ENCODE data around the gene CLDN6. TPM values are rescaled to one million over a fixed set of nuclear protein-coding genes. Genes with fewer than 3 reads are reported as not detected.

Gene CLDN6
- total RNA-seq, 2 experiments from 2014 or later: not detected

DNA sequence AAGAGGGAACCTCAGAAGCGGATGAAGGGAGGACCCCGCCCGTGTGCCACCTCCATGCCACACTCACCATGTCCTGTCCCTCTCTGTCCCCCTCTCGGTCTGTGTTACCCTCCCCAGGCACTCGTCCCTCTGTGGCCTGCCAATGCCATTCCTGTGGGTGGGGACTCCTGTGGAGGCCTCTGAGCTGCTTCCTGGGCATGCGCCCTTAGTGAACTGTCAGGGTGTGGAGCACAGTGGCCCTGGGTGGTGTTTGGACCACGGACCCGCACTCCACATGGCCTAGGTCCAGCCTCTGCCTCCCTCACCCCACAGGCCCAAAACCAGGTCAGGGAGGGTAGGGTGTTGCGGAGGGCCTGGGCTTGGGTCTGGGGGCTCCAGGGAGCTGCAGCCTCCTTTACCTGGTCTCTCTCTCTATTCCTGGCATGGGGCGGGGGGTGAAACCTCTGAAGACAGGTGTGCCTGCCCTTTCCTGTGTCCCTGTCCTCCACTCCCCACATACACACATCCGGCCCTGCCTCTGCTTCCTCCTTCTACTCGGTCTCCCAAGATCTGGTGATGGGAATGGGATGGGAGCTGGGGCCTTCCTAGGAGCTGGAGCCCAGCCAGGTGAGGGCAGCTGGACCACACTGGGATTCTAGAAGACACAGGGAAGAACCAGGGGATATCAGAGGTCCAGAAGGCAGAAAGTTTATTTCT is 26.3 kb downstream of the CLDN6 start:
- no peaks in the 10 kb centered on the region for H4K20me1 ChIP-seq (ENCODE audit: insufficient read depth, low read length)
- POLR2A ChIA-PET: no interaction called here
- intact Hi-C loops (cut with micrococcal nuclease; ENCODE audit: unreplicated experiment): no loop called here
- H3K27ac ChIP-seq (ENCODE audit: low read depth, low read length, poor library complexity, severe bottlenecking): no peak overlapping the region
- H3K36me3 ChIP-seq (ENCODE audit: insufficient read depth, low read length): no peaks in the 10 kb centered on the region
- no peak for DNase-seq (ENCODE audit: low spot score)
- H3K9me2 ChIP-seq (ENCODE audit: insufficient read depth, low read length): no peaks in the 10 kb centered on the region
- TF ChIP-seq, protein P1, sequence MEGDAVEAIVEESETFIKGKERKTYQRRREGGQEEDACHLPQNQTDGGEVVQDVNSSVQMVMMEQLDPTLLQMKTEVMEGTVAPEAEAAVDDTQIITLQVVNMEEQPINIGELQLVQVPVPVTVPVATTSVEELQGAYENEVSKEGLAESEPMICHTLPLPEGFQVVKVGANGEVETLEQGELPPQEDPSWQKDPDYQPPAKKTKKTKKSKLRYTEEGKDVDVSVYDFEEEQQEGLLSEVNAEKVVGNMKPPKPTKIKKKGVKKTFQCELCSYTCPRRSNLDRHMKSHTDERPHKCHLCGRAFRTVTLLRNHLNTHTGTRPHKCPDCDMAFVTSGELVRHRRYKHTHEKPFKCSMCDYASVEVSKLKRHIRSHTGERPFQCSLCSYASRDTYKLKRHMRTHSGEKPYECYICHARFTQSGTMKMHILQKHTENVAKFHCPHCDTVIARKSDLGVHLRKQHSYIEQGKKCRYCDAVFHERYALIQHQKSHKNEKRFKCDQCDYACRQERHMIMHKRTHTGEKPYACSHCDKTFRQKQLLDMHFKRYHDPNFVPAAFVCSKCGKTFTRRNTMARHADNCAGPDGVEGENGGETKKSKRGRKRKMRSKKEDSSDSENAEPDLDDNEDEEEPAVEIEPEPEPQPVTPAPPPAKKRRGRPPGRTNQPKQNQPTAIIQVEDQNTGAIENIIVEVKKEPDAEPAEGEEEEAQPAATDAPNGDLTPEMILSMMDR (conservative IDR thresholded peaks at IDR 0.05; ENCODE audit: low read length): no peak
- no peak for TF ChIP-seq EZH2phosphoT487 (IDR thresholded peaks at IDR 0.05; ENCODE audit: borderline replicate concordance, low read depth, low read length)
- H3K4me3 ChIP-seq (ENCODE audit: low read depth, low read length, poor library complexity, severe bottlenecking): no peak overlapping the region
- H3K4me1 ChIP-seq (ENCODE audit: insufficient read depth, low read length, poor library complexity, severe bottlenecking): no peaks in the 10 kb centered on the region
- no peak overlapping the region for H3K4me2 ChIP-seq (ENCODE audit: low read length)
- BruUV-seq (replicated peaks): no TSS peak
- no peaks in the 10 kb centered on the region for H3K9me3 ChIP-seq (ENCODE audit: low read length)
- no peak overlapping the region for H2AFZ ChIP-seq (ENCODE audit: low read length)
- CTCF ChIA-PET (ENCODE audit: unreplicated experiment): no interaction called here
- H3K79me2 ChIP-seq (ENCODE audit: insufficient read depth, low read depth, low read length): no peaks in the 10 kb centered on the region

DNA sequence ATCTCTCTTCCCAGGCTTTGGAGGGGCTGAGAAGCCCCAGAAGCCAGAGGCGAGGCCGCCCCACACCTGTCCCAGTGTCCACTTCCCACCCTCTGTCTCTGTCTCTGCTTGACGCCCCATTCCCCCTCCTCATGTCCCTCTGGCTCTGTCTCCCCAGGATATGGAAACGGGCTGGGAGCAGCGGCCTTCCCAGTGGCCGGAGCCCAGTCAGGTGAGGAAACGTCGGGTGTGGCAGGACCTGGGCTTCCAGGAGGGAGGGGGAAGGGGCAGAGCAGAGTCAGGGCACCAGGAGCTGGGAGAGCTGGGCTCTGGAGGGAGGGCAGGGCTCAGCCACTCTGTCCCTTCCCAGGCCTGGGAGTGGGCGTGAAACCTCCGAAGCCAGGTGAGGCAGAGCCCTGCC is 27.1 kb downstream of the CLDN6 start:
- no peaks in the 10 kb centered on the region for H3K9me2 ChIP-seq (ENCODE audit: insufficient read depth, low read length)
- CTCF ChIA-PET (ENCODE audit: unreplicated experiment): no interaction called here
- no peak for DNase-seq (ENCODE audit: low spot score)
- TF ChIP-seq, protein P1 (conservative IDR thresholded peaks at IDR 0.05; ENCODE audit: low read length): no peak
- TF ChIP-seq EZH2phosphoT487 (IDR thresholded peaks at IDR 0.05; ENCODE audit: borderline replicate concordance, low read depth, low read length): no peak
- no peaks in the 10 kb centered on the region for H3K79me2 ChIP-seq (ENCODE audit: insufficient read depth, low read depth, low read length)
- H3K9me3 ChIP-seq (ENCODE audit: low read length): no peaks in the 10 kb centered on the region
- H3K4me2 ChIP-seq (ENCODE audit: low read length): no peak overlapping the region
- no peaks in the 10 kb centered on the region for H3K36me3 ChIP-seq (ENCODE audit: insufficient read depth, low read length)
- intact Hi-C loops (cut with micrococcal nuclease; ENCODE audit: unreplicated experiment): no loop called here
- no TSS peak for BruUV-seq (replicated peaks)
- H3K27ac ChIP-seq (ENCODE audit: low read depth, low read length, poor library complexity, severe bottlenecking): no peak overlapping the region
- POLR2A ChIA-PET: no interaction called here
- H2AFZ ChIP-seq (ENCODE audit: low read length): no peak overlapping the region
- H3K4me1 ChIP-seq (ENCODE audit: insufficient read depth, low read length, poor library complexity, severe bottlenecking): no peaks in the 10 kb centered on the region
- no peak overlapping the region for H3K4me3 ChIP-seq (ENCODE audit: low read depth, low read length, poor library complexity, severe bottlenecking)
- no peaks in the 10 kb centered on the region for H4K20me1 ChIP-seq (ENCODE audit: insufficient read depth, low read length)

DNA sequence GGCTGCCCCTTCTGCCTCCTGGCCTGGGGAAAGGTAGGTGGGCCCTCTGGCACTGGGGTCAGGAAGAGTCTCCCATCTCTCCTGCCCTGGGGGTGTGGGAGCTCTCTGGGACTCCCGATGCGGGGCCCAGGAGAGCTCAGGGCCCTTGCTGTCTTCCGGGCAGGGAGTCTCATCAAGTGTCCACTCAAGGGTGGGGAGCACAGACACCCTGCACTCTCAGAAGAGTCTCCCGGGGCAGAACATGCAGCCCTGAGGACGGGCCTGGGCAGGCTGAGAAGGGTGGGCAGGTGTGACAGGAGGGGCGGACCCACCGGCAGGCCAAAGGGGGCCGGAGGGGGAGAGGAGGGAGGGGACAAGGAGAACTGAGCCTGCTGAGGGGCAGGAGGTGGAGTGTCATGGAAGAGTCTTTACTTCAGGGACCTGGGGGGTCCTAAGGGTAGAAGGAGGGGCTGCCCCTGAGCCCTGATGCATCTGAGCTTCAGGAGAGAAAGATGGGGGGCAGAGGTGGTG is 29.3 kb downstream of the CLDN6 start:
- no TSS peak for BruUV-seq (replicated peaks)
- no peak for TF ChIP-seq EZH2phosphoT487 (IDR thresholded peaks at IDR 0.05; ENCODE audit: borderline replicate concordance, low read depth, low read length)
- TF ChIP-seq, protein P1 (conservative IDR thresholded peaks at IDR 0.05; ENCODE audit: low read length): no peak
- H3K79me2 ChIP-seq (ENCODE audit: insufficient read depth, low read depth, low read length): no peaks in the 10 kb centered on the region
- H3K4me2 ChIP-seq (ENCODE audit: low read length): no peak overlapping the region
- no peak overlapping the region for H2AFZ ChIP-seq (ENCODE audit: low read length)
- H3K9me3 ChIP-seq (ENCODE audit: low read length): no peaks in the 10 kb centered on the region
- intact Hi-C loops (cut with micrococcal nuclease; ENCODE audit: unreplicated experiment): no loop called here
- peaks cover 6% of the 10 kb centered on the region for H3K4me1 ChIP-seq (ENCODE audit: insufficient read depth, low read length, poor library complexity, severe bottlenecking)
- POLR2A ChIA-PET: no interaction called here
- no peak for DNase-seq (ENCODE audit: low spot score)
- H3K4me3 ChIP-seq (ENCODE audit: low read depth, low read length, poor library complexity, severe bottlenecking): no peak overlapping the region
- no peaks in the 10 kb centered on the region for H3K9me2 ChIP-seq (ENCODE audit: insufficient read depth, low read length)
- H4K20me1 ChIP-seq (ENCODE audit: insufficient read depth, low read length): no peaks in the 10 kb centered on the region
- H3K36me3 ChIP-seq (ENCODE audit: insufficient read depth, low read length): no peaks in the 10 kb centered on the region
- no peak overlapping the region for H3K27ac ChIP-seq (ENCODE audit: low read depth, low read length, poor library complexity, severe bottlenecking)
- CTCF ChIA-PET (ENCODE audit: unreplicated experiment): no interaction called here
